Measurements from ENCODE around the gene RALGAPA2. TPM values are rescaled to one million over a fixed set of nuclear protein-coding genes. Genes with fewer than 3 reads are reported as not detected.

Gene RALGAPA2
- total RNA-seq, 1 donor from 2014 or later, result 73.8 TPM

DNA sequence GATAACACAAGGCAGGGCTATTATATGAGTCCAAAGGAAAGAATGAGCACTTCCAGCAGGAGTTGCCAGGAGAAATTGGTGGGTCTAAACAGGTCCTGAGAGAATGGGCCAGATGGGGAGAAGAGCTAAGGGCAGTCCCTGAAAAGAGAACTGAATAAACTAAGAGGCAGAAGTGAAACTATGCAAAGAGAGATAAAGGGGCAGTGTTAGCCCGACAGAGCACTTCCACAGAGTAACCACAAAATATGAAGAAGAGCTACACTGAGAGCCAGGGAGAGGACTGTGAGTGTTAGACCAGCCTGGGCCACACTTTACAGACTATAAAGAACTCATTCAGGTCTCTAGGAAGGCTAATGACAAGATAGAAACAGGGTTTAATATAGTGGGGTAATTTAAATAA is 43.8 kb downstream of the RALGAPA2 start:
- H3K9me3 ChIP-seq, result no peaks in the 10 kb centered on the region
- H3K4me1 ChIP-seq, result peaks cover 40% of the 10 kb centered on the region
- H3K27me3 ChIP-seq (ENCODE audit: low read depth), result no peaks in the 10 kb centered on the region
- no peak overlapping the region for H3K27ac ChIP-seq
- ATAC-seq (peak; percentile 54 to 75), DNase-seq (no peak)
- H3K36me3 ChIP-seq, result no peaks in the 10 kb centered on the region
- H3K4me3 ChIP-seq, result no peak overlapping the region
- intact Hi-C loops (cut with DNase I), result loop anchor here (10.0 kb wide), 1 partner anchor 156 kb away; no protein-coding TSS in a partner anchor
- TF ChIP-seq, protein P1, sequence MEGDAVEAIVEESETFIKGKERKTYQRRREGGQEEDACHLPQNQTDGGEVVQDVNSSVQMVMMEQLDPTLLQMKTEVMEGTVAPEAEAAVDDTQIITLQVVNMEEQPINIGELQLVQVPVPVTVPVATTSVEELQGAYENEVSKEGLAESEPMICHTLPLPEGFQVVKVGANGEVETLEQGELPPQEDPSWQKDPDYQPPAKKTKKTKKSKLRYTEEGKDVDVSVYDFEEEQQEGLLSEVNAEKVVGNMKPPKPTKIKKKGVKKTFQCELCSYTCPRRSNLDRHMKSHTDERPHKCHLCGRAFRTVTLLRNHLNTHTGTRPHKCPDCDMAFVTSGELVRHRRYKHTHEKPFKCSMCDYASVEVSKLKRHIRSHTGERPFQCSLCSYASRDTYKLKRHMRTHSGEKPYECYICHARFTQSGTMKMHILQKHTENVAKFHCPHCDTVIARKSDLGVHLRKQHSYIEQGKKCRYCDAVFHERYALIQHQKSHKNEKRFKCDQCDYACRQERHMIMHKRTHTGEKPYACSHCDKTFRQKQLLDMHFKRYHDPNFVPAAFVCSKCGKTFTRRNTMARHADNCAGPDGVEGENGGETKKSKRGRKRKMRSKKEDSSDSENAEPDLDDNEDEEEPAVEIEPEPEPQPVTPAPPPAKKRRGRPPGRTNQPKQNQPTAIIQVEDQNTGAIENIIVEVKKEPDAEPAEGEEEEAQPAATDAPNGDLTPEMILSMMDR (IDR thresholded peaks at IDR 0.05), result no peak

DNA sequence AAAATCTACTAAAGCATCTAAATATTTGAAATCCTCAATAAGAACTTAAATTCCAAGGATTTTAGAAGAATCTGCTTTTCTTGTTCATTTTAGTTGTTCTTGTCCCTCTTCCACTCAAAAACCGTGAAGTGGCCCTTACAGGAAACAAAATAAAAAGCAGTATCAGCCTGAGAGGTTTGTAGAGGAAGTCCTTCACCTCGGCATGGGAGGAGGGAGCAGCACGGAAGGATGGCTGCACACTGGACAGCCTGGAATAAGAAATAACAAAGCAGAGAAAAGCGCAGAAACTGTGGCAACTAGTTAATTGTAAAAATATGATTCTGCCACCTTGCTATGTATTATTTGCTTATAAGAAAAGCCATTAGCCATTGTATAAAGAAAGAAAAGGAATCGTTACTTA is 46.1 kb downstream of the RALGAPA2 start:
- Histone ChIP-seq H3K27ac (no peak overlapping the region), H3K4me1 (peaks cover 40% of the 10 kb centered on the region)
- intact Hi-C loops (cut with DNase I), result loop anchor here (10.0 kb wide), 1 partner anchor 158 kb away; no protein-coding TSS in a partner anchor

DNA sequence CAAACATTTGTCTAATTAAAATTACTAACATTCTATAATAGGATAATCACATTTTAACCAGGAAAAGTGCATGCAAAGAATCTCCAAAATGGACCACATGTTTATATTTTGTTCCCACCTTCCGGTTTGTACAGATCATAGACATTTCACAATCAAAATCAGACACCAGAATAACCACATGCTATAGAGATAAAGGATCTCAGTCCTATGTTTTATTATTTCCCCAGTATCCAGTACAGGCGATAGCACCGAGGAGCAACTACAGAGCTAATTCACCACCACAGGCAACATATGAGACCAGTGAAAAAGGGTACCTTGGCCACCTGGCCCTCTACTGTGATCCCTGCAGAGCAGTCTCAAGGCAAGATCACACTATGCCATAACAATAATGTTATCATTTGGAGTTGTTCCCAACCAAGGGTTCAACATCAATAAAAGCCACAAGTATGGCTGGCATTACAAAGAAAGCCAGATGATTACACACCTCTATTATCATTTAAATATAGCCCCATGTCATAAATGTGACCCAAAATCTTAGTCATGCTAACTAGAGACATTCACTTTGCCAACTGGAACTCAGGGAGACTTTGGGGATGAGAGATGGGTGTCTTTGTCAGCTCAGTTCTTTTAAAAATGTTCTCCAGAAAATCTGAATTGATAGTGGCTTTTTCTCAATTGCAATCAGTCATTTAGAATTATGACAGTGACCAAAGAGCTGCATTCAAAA is 46.7 kb downstream of the RALGAPA2 start:
- Histone ChIP-seq H3K36me3 (no peaks in the 10 kb centered on the region), H3K27me3 (ENCODE audit: low read depth) (no peaks in the 10 kb centered on the region), H3K4me3 (no peak overlapping the region), H3K4me1 (peaks cover 40% of the 10 kb centered on the region), H3K9me3 (no peaks in the 10 kb centered on the region), H3K27ac (no peak overlapping the region)
- intact Hi-C loops (cut with DNase I), result loop anchor here (10.0 kb wide), 1 partner anchor 159 kb away; no protein-coding TSS in a partner anchor
- TF ChIP-seq, protein P1 (IDR thresholded peaks at IDR 0.05), result no peak
- ATAC-seq, result peak in 1 of 2 donors; percentile 25
- no peak for DNase-seq

More for the DNA sequence above, 46.1 kb downstream of the RALGAPA2 start:
- ATAC-seq (peak; percentile 60 to 80), DNase-seq (no peak)
- TF ChIP-seq, protein P1 (IDR thresholded peaks at IDR 0.05), result no peak
- Histone ChIP-seq H3K4me3 (no peak overlapping the region), H3K36me3 (no peaks in the 10 kb centered on the region), H3K27me3 (ENCODE audit: low read depth) (no peaks in the 10 kb centered on the region), H3K9me3 (no peaks in the 10 kb centered on the region)

DNA sequence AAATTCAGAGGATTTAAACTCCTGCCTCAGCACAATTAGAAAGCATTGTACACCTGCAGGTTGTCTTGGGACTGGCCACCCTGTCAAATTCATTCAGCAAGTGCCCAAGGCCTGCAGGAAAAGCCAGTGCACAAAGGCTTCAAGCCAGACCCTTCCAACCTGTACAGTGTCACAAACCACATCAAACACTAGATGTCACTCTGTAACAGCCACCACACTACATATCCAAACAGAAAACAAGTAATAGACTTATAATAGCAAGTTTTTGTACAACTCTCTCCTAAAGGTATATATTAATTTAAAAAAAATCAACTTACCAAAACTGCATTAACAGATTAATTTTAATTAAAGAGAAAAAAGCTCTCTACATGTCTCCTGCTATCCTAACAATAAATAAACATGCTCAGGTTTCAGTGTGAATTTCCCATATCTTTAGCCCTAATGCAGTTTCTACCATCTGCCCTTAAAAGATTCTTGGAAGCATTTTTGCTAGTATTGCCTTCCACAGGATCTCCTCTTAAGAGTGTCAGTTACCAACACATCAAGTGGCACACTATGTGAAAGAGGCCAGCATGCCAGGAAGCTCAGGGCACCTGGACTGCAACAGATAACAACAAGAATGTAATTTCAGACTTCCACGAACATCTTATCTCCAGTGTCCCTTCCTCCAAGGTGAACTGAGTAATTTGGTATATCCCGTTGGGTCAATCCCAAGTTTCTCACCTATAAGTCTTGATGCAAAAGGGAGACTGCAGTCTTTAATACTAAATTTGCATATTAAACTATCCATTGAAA is 47.5 kb downstream of the RALGAPA2 start:
- Histone ChIP-seq H3K9me3 (no peaks in the 10 kb centered on the region), H3K4me3 (no peak overlapping the region), H3K36me3 (no peaks in the 10 kb centered on the region), H3K4me1 (peaks cover 40% of the 10 kb centered on the region), H3K27ac (no peak overlapping the region), H3K27me3 (ENCODE audit: low read depth) (no peaks in the 10 kb centered on the region)
- intact Hi-C loops (cut with DNase I), result loop anchor here (10.0 kb wide), 1 partner anchor 160 kb away; no protein-coding TSS in a partner anchor
- TF ChIP-seq, protein P1 (IDR thresholded peaks at IDR 0.05), result peak; percentile 60
- ATAC-seq (peak; percentile 76 to 84), DNase-seq (no peak)

DNA sequence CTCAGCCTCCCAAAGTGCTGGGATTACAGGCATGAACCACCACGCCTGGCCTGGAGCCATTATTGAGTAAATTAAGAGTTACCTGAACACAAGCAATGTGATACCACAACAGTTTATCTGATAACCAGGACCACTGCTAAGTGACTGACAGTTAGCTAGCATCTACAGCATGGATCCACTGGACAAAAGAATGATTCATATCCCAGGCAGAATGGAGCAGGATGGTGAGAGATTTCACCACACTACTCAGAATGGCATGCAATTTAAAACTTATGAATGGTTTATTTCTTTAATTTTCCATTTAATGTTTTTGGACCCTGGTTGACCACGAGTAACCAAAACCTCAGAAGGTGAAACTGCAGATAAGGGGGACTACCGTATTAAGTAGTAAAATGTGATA is 48.6 kb downstream of the RALGAPA2 start:
- DNase-seq (no peak), ATAC-seq (no peak)
- TF ChIP-seq, protein P1 (IDR thresholded peaks at IDR 0.05), result no peak
- H3K4me3 ChIP-seq, result no peak overlapping the region
- peaks cover 35% of the 10 kb centered on the region for H3K4me1 ChIP-seq
- no peaks in the 10 kb centered on the region for H3K27me3 ChIP-seq (ENCODE audit: low read depth)
- no peaks in the 10 kb centered on the region for H3K36me3 ChIP-seq
- intact Hi-C loops (cut with DNase I), result loop anchor here (10.0 kb wide), 1 partner anchor 161 kb away; no protein-coding TSS in a partner anchor
- H3K27ac ChIP-seq, result no peak overlapping the region
- no peaks in the 10 kb centered on the region for H3K9me3 ChIP-seq
